HG02885 (cell line): ENCODE results near the gene CHCHD6.

Experiments used
- ATAC-seq: cut with Tn5 transposase; IDR thresholded peaks from one replicate; pipeline ENCODE4 v1.9.1; 2021; ENCODE audit warnings: mild to moderate bottlenecking; ENCODE audit not compliant: unreplicated experiment, poor library complexity

Gene CHCHD6

DNA sequence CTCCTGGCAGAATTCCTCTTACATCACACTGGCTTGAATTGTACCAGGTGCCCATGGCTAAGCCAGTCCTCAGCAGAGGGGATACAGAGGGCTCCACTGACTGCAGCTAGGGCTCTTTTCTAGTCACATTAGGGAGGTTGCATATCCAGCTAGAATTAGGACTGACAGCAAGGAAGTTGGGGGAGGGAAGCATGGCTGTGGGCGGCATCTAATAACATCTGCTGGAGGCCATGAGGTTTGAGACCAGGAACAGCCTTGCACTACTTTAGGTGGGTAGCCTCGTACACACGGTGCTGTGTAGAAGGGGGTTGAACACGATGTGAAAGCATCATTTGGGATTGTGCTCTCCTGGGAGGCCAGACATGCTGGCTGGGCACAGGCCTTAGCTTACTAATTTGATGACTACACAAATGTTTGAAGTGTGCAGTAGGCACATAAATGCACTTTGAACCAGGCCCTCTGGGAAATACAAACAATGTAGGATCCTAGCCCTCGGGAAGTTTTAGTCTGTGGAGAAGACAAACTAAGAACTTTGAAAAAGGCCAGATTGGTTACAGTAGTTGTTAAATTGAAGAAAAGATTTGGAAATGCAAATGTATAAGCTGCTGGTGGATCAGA, 30.2 kb downstream of the CHCHD6 start:
- ATAC-seq: no peak

GRCh38 chr3:126737527-126737926, 33.5 kb downstream of the CHCHD6 start:
- ATAC-seq: no peak

GRCh38 chr3:126742057-126742456, 38.0 kb downstream of the CHCHD6 start:
- no peak for ATAC-seq

DNA sequence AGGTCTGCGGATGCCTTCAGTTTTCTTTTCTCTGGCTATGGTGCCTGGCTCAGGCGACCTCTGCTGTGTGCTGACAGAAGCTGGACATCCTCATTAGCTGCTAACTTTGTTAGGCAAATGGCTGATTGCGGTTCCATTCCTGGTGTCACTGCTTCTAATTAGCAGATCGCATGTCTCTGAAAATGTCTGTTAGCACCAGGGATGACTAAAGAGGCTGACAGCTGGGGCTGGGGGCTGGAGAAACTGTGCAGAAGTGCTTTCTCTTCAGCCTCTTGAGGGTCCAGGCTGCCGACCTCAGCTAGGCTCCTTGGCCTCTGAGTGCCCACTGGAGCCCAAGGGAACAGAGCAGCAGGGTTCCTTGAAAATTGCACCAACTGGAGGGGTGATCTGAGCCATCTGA, 39.3 kb downstream of the CHCHD6 start:
- ATAC-seq: no peak

DNA sequence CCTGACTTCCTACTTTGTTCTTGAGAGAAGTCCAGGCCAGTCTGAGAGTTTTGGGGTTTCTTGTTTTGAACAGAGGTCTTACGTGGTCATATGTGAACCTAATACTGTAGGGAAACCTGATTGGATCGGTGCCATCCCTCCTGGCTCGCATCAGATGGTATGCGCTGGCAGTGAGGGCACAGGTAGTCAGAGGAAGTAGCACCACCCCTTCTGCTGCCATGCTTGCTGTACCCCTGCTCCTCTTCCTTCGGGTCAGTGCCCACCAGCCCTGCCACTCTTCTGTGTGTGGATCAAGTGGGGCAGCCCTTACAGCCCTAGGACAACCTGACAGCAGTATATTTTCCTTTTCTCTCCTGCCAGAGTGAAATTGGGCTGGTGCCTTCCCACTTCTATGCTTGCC, 39.7 kb downstream of the CHCHD6 start:
- no peak for ATAC-seq

GRCh38 chr3:126745760-126746394, 41.8 kb downstream of the CHCHD6 start:
- no peak for ATAC-seq

DNA sequence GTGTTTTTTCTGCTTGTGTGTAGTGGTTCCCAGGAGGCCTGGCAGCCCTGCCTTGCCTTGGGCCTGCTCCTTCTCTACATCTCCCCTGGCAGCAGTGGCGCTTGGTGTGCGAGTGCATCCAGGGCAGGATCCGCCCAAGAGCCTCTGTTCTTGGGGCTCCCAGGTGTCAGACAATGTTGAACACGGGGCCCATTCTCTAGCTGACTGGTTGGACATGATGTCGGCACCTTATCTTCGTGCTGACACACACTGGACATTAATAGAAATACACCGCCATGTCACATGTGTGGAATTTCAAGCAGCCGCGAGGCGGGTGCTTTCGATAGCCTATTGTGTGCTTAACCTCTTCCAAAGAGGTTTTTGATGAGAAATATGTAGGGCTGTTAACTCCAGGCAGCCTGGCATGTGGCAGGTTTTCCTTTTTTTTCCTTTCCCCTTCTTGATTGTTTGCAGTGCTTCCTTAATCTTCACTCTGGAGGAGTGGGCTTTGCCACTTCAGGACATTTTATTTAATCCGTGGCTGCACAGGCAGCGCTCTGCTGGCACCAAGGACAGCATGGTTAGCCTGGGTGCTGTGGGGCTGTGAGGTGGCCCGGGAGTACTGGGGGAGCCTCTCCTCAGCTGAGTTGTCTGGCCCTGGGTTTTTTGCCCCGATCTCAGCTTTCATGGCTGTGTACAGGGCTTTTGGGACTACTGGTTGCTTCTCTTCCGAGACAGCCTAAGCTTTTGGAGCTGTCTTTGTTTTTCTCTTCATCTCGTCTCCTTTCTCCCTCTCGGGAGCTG, 42.5 kb downstream of the CHCHD6 start:
- ATAC-seq: no peak

- ATAC-seq: no peak
Measured at GRCh38 chr3:126747768-126748167, 43.7 kb downstream of the CHCHD6 start.

- ATAC-seq: no peak
Measured at GRCh38 chr3:126748701-126749546, 44.9 kb downstream of the CHCHD6 start.

GRCh38 chr3:126749547-126749875, 45.5 kb downstream of the CHCHD6 start:
- no peak for ATAC-seq

- ATAC-seq: no peak
Measured at GRCh38 chr3:126749931-126750755, 46.1 kb downstream of the CHCHD6 start.

DNA sequence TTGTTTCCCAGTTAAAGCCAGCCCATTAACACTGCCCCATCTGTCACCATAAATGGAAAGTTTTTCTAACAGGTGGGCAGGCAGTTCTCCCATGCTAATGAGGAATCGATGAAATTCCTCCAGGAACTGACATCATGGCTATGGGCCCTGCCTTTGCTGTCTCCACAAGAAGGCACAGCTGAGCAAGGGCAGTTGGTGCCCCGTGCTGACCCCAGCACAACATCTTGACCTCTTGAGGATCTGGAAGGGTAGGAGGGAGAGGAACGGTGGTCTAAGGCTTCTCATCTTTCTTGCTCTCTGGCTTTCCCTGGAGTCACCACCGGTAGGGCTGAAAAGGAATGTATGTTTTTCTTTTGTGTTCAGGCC, 46.7 kb downstream of the CHCHD6 start:
- no peak for ATAC-seq

GRCh38 chr3:126751611-126752302, 47.7 kb downstream of the CHCHD6 start:
- no peak for ATAC-seq

- ATAC-seq: peak; percentile 64
Measured at GRCh38 chr3:126752303-126753190, 48.5 kb downstream of the CHCHD6 start.

- no peak for ATAC-seq
Measured at GRCh38 chr3:126753191-126754160, 49.4 kb downstream of the CHCHD6 start.

DNA sequence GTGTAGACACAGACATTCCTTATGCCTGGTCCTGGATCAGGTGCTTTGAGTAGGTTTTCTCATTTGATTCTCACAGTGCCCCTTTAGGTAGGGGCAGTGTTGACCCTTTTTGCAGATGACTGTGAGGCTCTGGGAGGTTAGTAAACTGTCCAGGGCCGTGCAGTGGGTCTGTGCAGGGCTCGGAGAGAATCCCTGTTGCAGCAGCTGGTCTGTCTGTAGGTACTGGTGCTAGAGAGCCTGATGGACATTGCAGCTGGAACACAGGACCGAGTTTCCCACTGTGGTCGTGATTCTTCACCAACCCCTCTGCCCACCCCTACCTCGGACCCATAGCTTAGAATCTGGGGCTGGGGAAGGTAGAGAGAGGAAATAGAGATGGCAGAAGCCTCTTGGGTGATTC, 51.8 kb downstream of the CHCHD6 start:
- no peak for ATAC-seq

- ATAC-seq: no peak
Measured at GRCh38 chr3:126758026-126758425, 54.0 kb downstream of the CHCHD6 start.
